Liver (tissue), 3 donors: ENCODE results near the gene CELSR2.

Experiments
- RAD21 ChIP-seq, 2 donors: IDR thresholded peaks; 2 replicates each; pipeline ENCODE4 v1.6.1; 2016; ENCODE audit warnings: antibody characterized with exemption in 2 of 2, mild to moderate bottlenecking in 2 of 2
- SP1 ChIP-seq: IDR thresholded peaks from 2 replicates; pipeline ENCODE4 v1.6.1; 2018; ENCODE audit warnings: antibody characterized with exemption, mild to moderate bottlenecking
- TF ChIP-seq, protein P1 (sequence below): fragments of 150-350 bp; IDR thresholded peaks from 2 replicates; pipeline ENCODE4 v1.5.1; 2017; ENCODE audit warnings: improper control_type of control experiment, low read depth, low read length; ENCODE audit not compliant: missing input control
- donor health status: healthy.
- donor health status: healthy.

DNA sequence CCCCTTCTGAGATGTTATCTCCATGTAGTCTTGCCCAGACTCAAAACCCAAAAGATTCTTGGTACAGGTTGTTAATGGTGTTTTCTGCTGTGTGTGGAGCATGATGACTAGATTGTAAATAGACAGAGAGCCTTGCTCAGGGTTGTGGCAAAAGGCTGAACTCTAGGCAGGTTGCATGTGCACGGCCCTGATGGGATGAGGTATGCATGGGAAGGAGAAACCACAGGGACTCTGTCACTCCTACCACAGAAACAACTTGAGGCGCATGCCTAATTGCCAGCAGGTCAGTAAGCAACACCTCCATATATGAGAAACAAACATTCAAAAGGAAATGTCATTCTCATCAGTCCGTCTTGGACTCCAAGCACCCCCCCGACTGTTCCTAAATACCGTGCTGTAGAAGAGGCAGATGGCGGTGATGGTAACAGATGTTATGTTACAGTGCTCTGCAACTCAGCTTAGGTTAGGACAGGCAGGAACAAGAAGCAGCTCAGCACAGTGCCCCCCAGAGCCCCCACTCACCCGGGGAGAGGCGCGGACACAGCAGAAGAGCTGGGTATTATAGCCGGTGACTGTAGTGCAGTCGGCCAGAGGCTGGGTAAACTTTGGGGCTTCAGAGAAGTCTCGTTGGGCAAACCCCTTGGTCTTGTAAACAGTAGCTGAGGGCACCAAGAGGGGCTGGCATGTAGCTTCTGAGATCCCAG is 46.5 kb downstream of the CELSR2 start:
- TF ChIP-seq, protein P1, sequence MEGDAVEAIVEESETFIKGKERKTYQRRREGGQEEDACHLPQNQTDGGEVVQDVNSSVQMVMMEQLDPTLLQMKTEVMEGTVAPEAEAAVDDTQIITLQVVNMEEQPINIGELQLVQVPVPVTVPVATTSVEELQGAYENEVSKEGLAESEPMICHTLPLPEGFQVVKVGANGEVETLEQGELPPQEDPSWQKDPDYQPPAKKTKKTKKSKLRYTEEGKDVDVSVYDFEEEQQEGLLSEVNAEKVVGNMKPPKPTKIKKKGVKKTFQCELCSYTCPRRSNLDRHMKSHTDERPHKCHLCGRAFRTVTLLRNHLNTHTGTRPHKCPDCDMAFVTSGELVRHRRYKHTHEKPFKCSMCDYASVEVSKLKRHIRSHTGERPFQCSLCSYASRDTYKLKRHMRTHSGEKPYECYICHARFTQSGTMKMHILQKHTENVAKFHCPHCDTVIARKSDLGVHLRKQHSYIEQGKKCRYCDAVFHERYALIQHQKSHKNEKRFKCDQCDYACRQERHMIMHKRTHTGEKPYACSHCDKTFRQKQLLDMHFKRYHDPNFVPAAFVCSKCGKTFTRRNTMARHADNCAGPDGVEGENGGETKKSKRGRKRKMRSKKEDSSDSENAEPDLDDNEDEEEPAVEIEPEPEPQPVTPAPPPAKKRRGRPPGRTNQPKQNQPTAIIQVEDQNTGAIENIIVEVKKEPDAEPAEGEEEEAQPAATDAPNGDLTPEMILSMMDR: no peak
- TF ChIP-seq SP1: no peak
- TF ChIP-seq RAD21 (IDR thresholded peaks at IDR 0.05): no peak
